Hematopoietic multipotent progenitor cell (in vitro differentiated cells): Measurements from ENCODE around the gene TRIOBP. TPM values are rescaled to one million over a fixed set of nuclear protein-coding genes. Genes with fewer than 3 reads are reported as not detected.
"Not testable (repeated sequence)": the region's sequence is repeated elsewhere in the genome, so short reads cannot be mapped to it uniquely, and the experiment has no call there.

Experiments
- DNase-seq, 3 donors: peaks; one replicate each; pipeline ENCODE4 v3.0.0-alpha.2; 2011 to 2015; ENCODE audit warnings: low read depth in 2 of 3, low spot score in 2 of 3
- total RNA-seq: library from RNA; depleted of rRNA; stranded (reverse); fragments of >200 nt; gene quantifications from one replicate; pipeline ENCODE4 v1.2.3, GENCODE V29; 2012

The TRIOBP gene
- total RNA-seq, 1 donor = 59.2 TPM

- no peak for DNase-seq
Observed at GRCh38 chr22:37771702-37772427, 75.0 kb downstream of the TRIOBP start.

GRCh38 chr22:37774728-37775127, 77.9 kb downstream of the TRIOBP start:
- no peak for DNase-seq

DNA sequence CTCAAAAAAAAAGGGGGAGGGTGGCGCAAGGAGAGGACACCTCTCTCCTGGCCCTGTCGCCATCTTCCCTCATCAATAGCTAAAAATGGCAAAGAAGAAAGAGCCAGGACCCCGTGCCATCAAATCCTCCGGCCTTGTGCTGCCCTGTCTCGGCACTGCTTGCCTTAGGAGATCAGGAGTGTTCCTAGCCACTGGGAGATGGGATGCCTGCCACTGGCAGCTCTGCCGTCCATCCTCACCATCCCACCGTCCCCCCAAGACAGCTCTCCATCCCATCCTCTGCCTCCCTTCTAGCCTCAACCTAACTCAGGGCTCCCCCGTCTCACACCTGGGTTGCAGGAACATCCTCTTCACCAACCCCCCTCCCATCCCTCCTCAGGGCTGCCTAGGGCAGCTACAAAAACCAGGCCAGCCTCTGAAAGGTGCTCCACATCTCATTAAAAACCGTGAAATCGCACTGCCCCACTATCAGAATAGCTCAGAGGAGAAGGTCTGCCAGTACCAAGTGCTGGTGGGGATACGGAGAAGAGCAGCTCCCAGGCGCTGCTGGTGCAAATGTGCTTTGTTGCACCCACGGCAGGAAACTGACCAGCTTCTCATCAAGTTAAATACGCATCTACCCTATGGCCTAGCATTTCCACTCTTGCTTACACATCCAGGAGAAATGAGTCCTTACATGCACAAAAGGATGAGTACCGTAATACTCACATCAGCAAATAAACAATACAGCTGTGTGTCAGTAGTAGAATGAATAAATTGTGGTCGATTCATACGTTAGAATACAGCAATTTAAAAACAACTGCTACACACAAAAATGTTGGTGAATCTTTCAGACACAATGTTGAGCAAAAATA, 79.2 kb downstream of the TRIOBP start:
- DNase-seq = no peak

DNA sequence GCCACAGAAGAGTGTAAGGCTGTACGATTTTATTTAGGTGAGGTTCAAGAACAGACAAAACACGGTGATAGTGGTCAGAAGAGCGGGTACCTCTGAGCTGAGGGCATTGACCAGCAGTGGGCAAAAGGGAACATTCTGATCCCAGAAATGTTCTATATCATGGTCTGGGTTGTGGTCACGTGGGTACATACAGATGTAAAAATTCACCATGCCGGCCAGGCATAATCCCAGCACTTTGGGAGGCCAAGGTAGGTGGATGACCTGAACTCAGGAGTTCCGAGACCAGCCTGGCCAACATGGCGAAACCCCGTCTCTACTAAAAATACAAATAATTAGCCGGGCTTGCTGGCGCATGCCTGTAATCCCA, 79.8 kb downstream of the TRIOBP start:
- DNase-seq = no peak

- DNase-seq = no peak
Observed at GRCh38 chr22:37777122-37777687, 80.4 kb downstream of the TRIOBP start.

DNA sequence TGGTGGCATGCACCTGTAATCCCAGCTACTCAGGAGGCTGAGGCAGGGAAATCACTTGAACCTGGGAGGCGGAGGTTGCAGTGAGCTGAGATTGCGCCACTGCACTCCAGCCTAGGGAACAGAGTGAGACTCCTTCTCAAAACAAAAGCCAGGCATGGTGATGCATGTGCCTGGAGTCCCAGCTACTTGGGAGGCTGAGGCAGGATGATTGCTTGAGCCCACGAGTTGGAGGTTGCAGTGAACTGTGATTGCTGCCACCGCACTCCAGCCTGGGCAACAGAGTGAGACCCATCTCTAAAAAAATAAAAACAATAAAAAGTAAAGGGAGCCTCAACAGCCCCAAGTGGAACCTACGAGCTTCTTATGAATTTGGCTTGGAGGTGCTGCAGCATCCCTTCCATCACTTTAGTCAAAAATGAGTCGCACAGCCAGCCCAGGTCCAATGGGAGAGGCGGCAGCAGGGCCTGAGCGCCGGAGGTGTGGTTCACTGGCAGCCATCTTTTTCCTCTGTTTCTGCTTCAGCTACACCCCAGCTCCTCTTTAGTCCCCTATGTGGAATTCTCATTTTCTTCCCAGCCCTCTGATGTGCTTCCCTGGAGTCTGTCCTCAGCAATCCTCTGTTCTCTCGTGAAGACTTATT, 81.6 kb downstream of the TRIOBP start:
- DNase-seq = no peak

- DNase-seq = no peak
Observed at GRCh38 chr22:37781434-37782059, 84.7 kb downstream of the TRIOBP start.

DNA sequence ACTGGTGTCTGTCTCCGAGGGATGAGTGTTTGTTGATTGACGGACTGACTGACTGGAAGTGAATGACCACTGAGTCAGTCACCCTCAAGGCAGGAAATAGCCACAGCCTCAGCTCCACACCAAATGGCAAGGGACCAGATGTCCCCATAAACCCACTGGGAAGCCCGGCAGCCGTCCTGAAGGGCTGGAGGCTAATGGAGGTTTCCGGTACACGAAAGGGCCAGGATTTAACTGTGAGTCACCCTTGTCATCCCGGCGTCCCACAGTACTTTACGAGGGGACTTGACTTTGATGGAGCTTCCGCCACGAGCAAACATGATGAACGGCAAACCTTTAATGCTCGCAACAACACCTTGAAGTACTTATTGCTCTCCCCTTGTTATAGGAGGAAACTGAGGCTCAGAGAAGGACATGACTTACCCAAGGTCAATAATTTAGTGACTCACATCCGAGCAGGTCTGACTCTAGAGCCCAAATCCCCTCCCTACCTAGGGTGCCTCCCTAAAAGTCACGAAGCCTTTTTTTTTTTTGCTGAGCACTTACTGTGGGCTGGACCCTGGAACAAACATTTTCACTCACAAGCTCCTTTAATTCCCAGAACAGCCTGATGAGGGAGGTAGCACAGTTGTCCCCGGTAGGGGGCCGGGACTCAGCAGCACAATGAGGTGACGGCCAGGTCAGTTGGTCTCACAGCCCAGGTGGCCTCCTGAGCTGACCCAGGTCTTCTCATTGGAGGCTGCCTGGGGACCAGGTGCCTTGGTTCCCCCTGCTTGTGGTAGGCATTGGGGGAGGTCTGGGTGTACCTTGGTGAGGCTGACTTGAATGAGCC, 85.7 kb downstream of the TRIOBP start:
- no peak for DNase-seq

GRCh38 chr22:37784829-37785495, 88.1 kb downstream of the TRIOBP start:
- no peak for DNase-seq

DNA sequence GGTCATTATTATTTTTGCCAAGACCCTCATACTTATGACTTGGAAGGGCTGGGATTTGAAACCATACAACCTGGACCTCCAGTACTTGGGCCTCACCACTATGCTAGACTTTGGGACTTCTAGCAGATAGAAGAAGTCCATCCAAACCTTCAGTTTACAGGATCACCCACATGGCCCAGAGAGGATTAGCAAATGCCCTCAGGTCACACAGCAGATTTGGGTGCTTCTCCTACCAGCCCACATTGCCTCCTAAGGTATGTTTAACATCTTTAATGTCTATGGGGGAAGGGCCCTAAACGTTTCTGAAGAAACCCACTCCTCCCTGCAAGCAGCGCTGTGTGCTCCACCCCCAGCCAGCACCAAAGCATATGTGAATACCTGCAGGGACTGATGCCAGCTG, 93.4 kb downstream of the TRIOBP start:
- no peak for DNase-seq

DNA sequence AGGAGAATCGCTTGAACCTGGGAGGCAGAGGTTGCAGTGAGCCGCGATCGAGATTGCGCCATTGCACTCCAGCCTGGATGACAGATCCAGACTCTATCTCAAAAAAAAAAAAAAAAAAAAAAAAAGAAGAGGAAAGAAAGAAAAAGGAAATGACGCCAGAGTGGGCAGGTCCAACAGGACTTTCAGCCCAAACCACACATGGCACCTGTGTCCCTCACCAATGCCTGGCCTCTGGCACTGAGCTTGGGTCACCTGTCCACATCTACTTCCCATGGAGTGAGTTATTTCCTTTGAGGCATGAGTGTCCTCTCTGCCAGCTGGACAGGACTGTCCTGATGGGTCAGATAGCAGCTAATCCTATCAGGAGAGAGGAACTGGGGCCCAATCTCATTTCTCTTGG, 95.6 kb downstream of the TRIOBP start:
- DNase-seq = no peak

DNA sequence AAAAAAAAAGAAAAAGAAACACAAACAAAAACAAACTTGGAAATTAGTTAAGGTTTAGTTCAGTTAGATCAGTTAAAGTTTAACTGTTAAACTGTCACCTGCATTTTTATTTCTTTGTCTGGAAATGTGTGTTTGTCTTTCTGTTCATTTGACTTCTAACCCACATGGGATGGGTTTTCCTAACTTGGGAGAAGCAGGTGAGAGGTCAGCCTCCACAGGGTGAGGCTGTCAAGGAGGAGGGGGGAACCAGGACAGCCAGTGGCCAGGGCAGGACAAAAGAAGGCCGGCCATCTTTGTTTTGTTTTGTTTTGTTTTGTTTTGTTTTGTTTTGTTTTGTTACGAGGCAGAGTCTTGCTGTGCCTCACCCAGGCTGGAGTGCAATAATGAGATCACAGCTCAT, 97.5 kb downstream of the TRIOBP start:
- no peak for DNase-seq

- no peak for DNase-seq
Observed at GRCh38 chr22:37796079-37796478, 99.2 kb downstream of the TRIOBP start.

GRCh38 chr22:37797259-37797658, 100.4 kb downstream of the TRIOBP start:
- not testable (repeated sequence) for DNase-seq

DNA sequence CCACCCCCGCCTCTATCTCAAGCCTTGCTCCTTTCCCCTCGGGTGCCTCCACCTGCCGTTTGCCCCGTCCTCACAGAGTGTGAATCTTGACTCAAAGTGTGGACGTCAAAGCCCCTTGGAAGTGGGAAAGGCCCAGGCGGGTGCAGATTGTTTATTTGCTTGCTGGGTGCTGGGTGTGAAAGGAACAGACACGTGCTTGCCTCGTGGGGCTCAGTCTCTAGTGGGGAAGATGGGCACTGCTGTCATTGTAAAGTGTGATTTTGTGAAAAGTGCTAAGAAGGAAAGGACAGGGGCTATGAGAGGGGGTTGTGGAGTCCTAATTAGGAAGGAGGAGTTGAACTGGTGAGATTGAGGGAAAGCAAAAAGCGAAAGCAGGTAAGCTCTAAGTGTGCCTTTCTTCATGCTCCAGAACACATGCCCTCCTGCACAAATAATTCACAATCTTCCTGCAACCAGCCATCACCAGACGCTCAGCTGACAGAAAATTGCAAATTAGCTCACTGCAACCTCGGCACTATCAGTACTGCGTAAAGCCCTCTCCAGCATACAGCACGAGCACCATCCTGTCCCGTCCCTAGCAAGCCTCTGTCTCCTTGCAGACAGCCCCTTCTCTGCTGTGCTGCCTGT, 101.1 kb downstream of the TRIOBP start:
- DNase-seq = no peak

GRCh38 chr22:37799979-37800378, 103.1 kb downstream of the TRIOBP start:
- DNase-seq = not testable (repeated sequence)

DNA sequence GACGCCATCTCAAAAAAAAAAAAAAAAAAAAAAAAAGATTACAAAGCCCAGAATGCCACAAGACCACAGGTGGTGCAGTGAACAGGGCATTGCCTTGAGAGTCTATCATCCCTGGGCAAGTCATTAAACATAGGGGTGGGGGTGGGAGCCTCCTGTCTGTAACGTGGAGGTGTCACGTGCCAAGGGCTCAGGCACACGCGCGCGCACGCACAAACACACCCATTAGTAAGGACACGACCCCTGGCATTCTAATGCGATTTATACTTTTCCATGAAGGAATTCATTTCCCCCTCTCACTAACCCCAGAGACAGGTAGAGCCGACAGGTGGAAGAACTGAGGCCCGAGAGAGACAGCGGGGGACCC, 105.1 kb downstream of the TRIOBP start:
- peak in 2 of 3 donors; percentile 51 to 59 for DNase-seq

DNA sequence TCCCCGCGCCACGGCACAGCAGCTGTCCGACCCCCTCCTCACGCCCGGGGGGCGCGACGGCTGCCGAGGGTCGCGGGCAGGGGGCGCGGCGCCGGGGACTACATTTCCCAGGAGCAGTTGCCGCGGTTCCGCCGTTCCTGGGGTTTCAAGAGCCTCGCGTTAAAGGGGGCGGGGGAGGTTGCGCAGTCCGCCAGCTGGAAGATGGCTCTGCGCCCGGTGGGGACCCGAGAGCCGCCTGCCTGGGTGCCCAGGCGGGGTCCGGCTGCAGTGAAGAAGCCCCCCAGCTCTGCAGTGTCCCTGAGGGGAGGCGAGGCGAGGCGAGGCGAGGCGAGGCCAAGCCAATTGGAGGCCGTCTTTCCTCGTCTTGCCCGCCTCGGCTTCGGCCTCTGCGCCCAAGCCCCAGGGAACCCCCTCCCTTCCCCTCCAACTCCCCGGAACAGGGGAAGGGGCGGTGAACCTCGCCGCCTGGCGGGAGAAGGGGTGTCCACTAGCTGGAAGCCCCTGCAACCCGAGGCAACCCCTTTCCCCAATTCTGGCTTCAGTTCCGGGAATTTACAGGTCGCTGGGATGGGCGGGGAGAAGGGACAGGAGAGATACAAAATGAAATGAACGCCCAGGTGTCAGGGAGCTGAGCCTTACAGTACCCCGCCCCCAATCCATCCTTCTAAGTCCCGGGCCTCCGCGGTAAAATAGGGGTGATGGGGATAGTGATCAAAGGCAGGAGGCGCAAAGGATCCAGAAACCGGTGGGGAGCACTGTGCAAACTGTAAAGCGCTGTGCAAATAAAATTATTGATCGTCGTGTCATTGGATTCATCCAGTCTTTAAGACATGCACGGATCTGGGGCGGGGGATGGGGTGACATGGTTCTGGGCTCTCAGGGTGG, 105.7 kb downstream of the TRIOBP start:
- DNase-seq = peak in 2 of 3 donors; percentile 55 to 62
